ENCODE measurements around the gene TMBIM1.

DNA sequence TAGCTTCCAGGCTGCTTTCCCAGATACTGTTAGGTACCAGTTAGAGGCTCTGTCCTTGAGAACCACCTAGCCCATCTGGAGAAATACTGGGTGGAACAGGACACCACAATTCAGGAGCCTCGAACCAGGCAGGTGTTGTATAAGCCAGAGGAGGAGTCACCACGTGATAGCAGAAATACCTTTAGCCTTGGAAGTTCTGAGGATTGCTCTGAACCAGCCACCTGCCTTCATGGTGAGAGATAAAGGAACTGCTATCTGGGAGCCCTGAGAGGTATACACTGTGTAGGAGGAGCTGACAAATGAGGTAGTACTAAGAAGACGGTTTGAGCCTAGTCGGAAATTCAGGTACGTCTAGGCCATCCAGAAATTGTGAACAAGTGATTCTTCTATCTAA, 39.1 kb downstream of the TMBIM1 start:
- no peak for TF ChIP-seq CTCF (IDR thresholded peaks at IDR 0.05; ENCODE audit: low read depth, low read length, poor library complexity, severe bottlenecking)
- TF ChIP-seq EZH2phosphoT487 (IDR thresholded peaks at IDR 0.05; ENCODE audit: borderline replicate concordance, low read length): no peak
